K562 (cell line): Measurements from ENCODE around the gene MRPL41. TPM values are rescaled to one million over a fixed set of nuclear protein-coding genes. Genes with fewer than 3 reads are reported as not detected.
A peak's percentile ranks its signal among the peaks of the same experiment; 100 is the strongest.

ENCODE experiments used
- ATAC-seq: fragments of 200-7000 bp; cut with Tn5 transposase; 3 replicates; pipeline ENCODE4 v1.9.1; 2020; ENCODE audit warnings: moderate library complexity
- BruUV-seq: library from RNA; stranded (reverse); fragments of 400-500 nt; replicated peaks from 2 replicates; lab custom pipeline; 2021; lab: Mats Ljungman, UMichigan
- CTCF ChIA-PET: fragments of 300-600 bp; formaldehyde crosslinking; extraction: SDS; loops from one replicate; lab custom pipeline; 2021; ENCODE audit warnings: low intra/inter-chr PET ratio; lab: Yijun Ruan, JAX
- POLR2A ChIA-PET: fragments of 300-600, 350-650 bp; sonication (Branson Sonifier 250); formaldehyde crosslinking; extraction: SDS; loops from one replicate; lab custom pipeline; 2021; ENCODE audit warnings: antibody characterized with exemption, inconsistent platforms; lab: Yijun Ruan, JAX
- DNase-seq, 4 experiments: peaks; one replicate each; pipeline versions ENCODE4 v3.0.0 to v3.0.0-alpha.2; 2011 to 2018; ENCODE audit warnings: low spot score in 3 of 4, mixed read lengths in 3 of 4; ENCODE audit errors: extremely low read depth in 1 of 4
- FAIRE-seq: peaks from 2 replicates; lab custom pipeline; 2011; peaks lifted over from hg19 to GRCh38; lab: Jason Lieb, UNC
- H2AFZ ChIP-seq: 2 replicates; pipeline ENCODE4 v1.6.0; 2011; ENCODE audit warnings: low read depth, low read length, control low read depth, inconsistent platforms
- H3K27ac ChIP-seq: fragments of 200-600 bp; 3 replicates; pipeline ENCODE4 v1.8.0; 2011; ENCODE audit warnings: low read depth, mild to moderate bottlenecking, control low read depth, inconsistent platforms, low read length, moderate library complexity, mixed read lengths; ENCODE audit errors: extremely low read depth
- H3K27me3 ChIP-seq, 2 experiments: fragments of 300-600 bp in 1 of 2; 2 replicates in 1 of 2; 3 replicates in 1 of 2; pipeline versions ENCODE4 v1.6.0 to v1.8.0; 2011; ENCODE audit warnings: inconsistent platforms in 2 of 2, low read length in 2 of 2, mild to moderate bottlenecking in 1 of 2, mixed read lengths in 1 of 2, moderate library complexity in 1 of 2; ENCODE audit not compliant: control insufficient read depth in 2 of 2, insufficient read depth in 2 of 2
- H3K36me3 ChIP-seq: fragments of 300-600 bp; 3 replicates; pipeline ENCODE4 v1.8.0; 2011; ENCODE audit warnings: mild to moderate bottlenecking, low read length, inconsistent platforms; ENCODE audit not compliant: control insufficient read depth, insufficient read depth
- H3K4me1 ChIP-seq, 2 experiments: fragments of 200-600 bp in 1 of 2; replicated peaks in 1 of 2; 2 replicates in 1 of 2; 3 replicates in 1 of 2; pipeline versions ENCODE4 v1.5.1 to v1.8.0; 2011; ENCODE audit warnings: inconsistent platforms in 2 of 2, low read length in 2 of 2, mild to moderate bottlenecking in 1 of 2, mixed read lengths in 1 of 2, moderate library complexity in 1 of 2; ENCODE audit not compliant: control insufficient read depth in 2 of 2, insufficient read depth in 2 of 2
- H3K4me2 ChIP-seq: 2 replicates; pipeline ENCODE4 v1.6.1; 2011; ENCODE audit warnings: low read length, control low read depth, inconsistent platforms, mixed read lengths; ENCODE audit not compliant: insufficient read depth
- H3K4me3 ChIP-seq: fragments of 200-600 bp; sonication (generic), shearing (Covaris generic); 2 replicates; pipeline ENCODE4 v1.5.1; 2016; ENCODE audit warnings: control low read depth, inconsistent platforms
- H3K79me2 ChIP-seq: fragments of 200-600 bp; 3 replicates; pipeline ENCODE4 v1.8.0; 2011; ENCODE audit warnings: low read length, inconsistent platforms; ENCODE audit not compliant: control insufficient read depth, insufficient read depth
- H3K9ac ChIP-seq, 2 experiments: 2 replicates each; pipeline versions ENCODE4 v1.6.0 to v1.6.1; 2011; ENCODE audit warnings: low read depth in 2 of 2, low read length in 2 of 2, control low read depth in 1 of 2, inconsistent platforms in 1 of 2, mild to moderate bottlenecking in 1 of 2, mixed read lengths in 1 of 2; ENCODE audit not compliant: insufficient read depth in 1 of 2
- H3K9me1 ChIP-seq: one replicate; pipeline ENCODE4 v1.6.0; 2011; ENCODE audit warnings: inconsistent platforms, mild to moderate bottlenecking, low read length, moderate library complexity; ENCODE audit not compliant: control insufficient read depth, insufficient read depth
- H3K9me3 ChIP-seq: replicated peaks from 2 replicates; pipeline ENCODE4 v1.5.1; 2011; ENCODE audit warnings: low read depth, low read length, inconsistent platforms; ENCODE audit not compliant: control insufficient read depth, insufficient read depth
- H4K20me1 ChIP-seq: replicated peaks from 2 replicates; pipeline ENCODE4 v1.6.1; 2011; ENCODE audit warnings: low read length, inconsistent platforms, mixed read lengths; ENCODE audit not compliant: control insufficient read depth, insufficient read depth
- CBX1 ChIP-seq: sonication (generic); IDR thresholded peaks from 2 replicates; pipeline ENCODE4 v1.6.1; 2016; ENCODE audit warnings: antibody characterized with exemption, low read depth, mild to moderate bottlenecking
- ESRRB ChIP-seq: fragments of 250-450 bp; sonication (Bioruptor Pico); IDR thresholded peaks from 2 replicates; pipeline ENCODE4 v1.5.0; 2020; ENCODE audit warnings: mild to moderate bottlenecking, moderate library complexity, borderline replicate concordance
- MIER1 ChIP-seq: fragments of 450-650 bp; IDR thresholded peaks from 2 replicates; pipeline ENCODE4 v1.6.1; 2016; ENCODE audit warnings: antibody characterized with exemption, mild to moderate bottlenecking, low read depth
- NFYB ChIP-seq: IDR thresholded peaks from 2 replicates; pipeline ENCODE4 v1.6.1; 2011; ENCODE audit warnings: mild to moderate bottlenecking, moderate library complexity; ENCODE audit not compliant: insufficient read length; ENCODE audit errors: extremely low read depth
- POLR2G ChIP-seq: fragments of 200-400 bp; formaldehyde crosslinking; IDR thresholded peaks from 2 replicates; pipeline ENCODE4 v1.6.1; 2017; ENCODE audit warnings: low read depth, mild to moderate bottlenecking, antibody characterized with exemption, low read length, moderate library complexity
- RFX1 ChIP-seq: fragments of 450-650 bp; IDR thresholded peaks from 2 replicates; pipeline ENCODE4 v1.6.1; 2016; ENCODE audit warnings: mild to moderate bottlenecking, moderate library complexity
- SMAD2 ChIP-seq: fragments of 150-350 bp; IDR thresholded peaks from 2 replicates; pipeline ENCODE4 v1.6.1; 2014; ENCODE audit warnings: low read depth, mild to moderate bottlenecking, low read length
- TFAM ChIP-seq: fragments of 250-450 bp; sonication (Bioruptor Pico); conservative IDR thresholded peaks from 2 replicates; pipeline ENCODE4 v1.5.0; 2021; ENCODE audit warnings: mild to moderate bottlenecking, moderate library complexity
- ZBTB8A ChIP-seq: fragments of 450-650 bp; IDR thresholded peaks from 2 replicates; pipeline ENCODE4 v1.6.1; 2018; ENCODE audit warnings: mild to moderate bottlenecking, moderate library complexity; ENCODE audit not compliant: partially characterized antibody
- ZNF165 ChIP-seq: fragments of 250-450 bp; sonication (Bioruptor Pico); IDR thresholded peaks from 2 replicates; pipeline ENCODE4 v1.4.0; 2020; ENCODE audit warnings: borderline replicate concordance
- ZNF24 ChIP-seq: fragments of 450-650 bp; IDR thresholded peaks from 2 replicates; pipeline ENCODE4 v1.6.1; 2016
- WGBS: fragments of 100-300 bp; shearing (Covaris generic); methylation state at CpG from one replicate; pipeline ENCODE4 v1.1.6; 2016; ENCODE audit warnings: low coverage, mixed read lengths; ENCODE audit not compliant: insufficient coverage; ENCODE audit errors: missing lambda C conversion rate; 5-methylcytosine and 5-hydroxymethylcytosine counted together
- in situ Hi-C: fragments of 300-500 bp; cut with MboI; formaldehyde crosslinking; loops from 4 replicates; pipeline ENCODE4 v1.15.0; 2018; ENCODE audit warnings: inconsistent platforms, mixed read lengths
- intact Hi-C: fragments of 100-400 bp; cut with micrococcal nuclease; formaldehyde crosslinking; loops from 2 replicates; pipeline ENCODE4 v1.14.2; 2022
- polyA plus RNA-seq, 8 experiments: library from polyadenylated mRNA; depleted of rRNA in 4 of 8; stranded (reverse) in 5 of 8; unstranded in 3 of 8; fragments of >200 nt; fragmentation: Nextera tagmentation in 2 of 8; fragmentation: Illumina TruSeq in 1 of 8; extraction: Ambion mirVana in 2 of 8; extraction: Trizol in 1 of 8; gene quantifications; 2 replicates each; pipeline versions ENCODE4 v1.2.1 to v1.2.3, GENCODE V29; 2011 to 2014; ENCODE audit warnings: inconsistent platforms in 1 of 8, missing spikeins in 1 of 8
- total RNA-seq, 7 experiments: library from RNA; depleted of rRNA in 6 of 7; stranded (reverse); fragments of >200 nt in 6 of 7; fragmentation: Illumina TruSeq in 2 of 7; extraction: Trizol in 2 of 7; gene quantifications; 2 replicates each; pipeline versions ENCODE4 v1.2.1 to v1.2.3, GENCODE V29; 2011 to 2021; ENCODE audit warnings: low replicate concordance in 1 of 7
- TF ChIP-seq, protein P1 (sequence below): fragments of 250-450 bp; sonication (Bioruptor Pico); IDR thresholded peaks from 2 replicates; pipeline ENCODE4 v1.9.0; 2021; ENCODE audit warnings: mild to moderate bottlenecking, inconsistent platforms

The MRPL41 gene
- total and polyA plus RNA-seq, 9 of the 15 experiments (the other 6 are each of a cell fraction or from before 2014, with no cell fraction given) = 2.6 to 259 (median 21.6) TPM

DNA sequence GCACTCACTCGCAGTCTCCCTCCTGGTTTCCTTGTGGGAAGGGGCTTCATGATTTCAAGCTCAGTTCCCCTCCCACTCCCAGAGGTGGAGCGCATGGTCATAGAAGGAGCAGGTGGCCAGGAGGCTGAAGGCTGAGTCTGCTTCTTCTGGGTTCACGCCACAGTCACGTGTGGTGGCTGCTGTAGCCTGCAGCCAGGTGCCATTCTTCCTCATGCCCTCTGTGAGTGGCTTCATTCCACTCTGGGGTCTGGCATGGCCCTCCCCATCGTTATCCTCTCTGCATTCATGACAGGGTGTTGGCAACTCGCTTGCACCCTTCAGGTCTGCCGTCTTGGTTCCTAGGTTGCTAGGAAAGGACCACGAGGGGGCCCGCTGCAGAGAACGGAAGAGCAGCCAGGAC is 3.5 kb downstream of the MRPL41 start:
- no peaks in the 10 kb centered on the region for H3K9me3 ChIP-seq
- TF ChIP-seq NFYB = no peak
- no peaks in the 10 kb centered on the region for H3K27me3 ChIP-seq
- peaks cover 2 to 22% of the 10 kb centered on the region in 2 experiments; a peak in 4 of 5 replicates for H3K4me1 ChIP-seq
- intact Hi-C loops = loop anchor here (10.0 kb wide), 1 partner anchor 120 kb away; no protein-coding TSS in a partner anchor
- H3K4me2 ChIP-seq = no peak overlapping the region
- H3K9me1 ChIP-seq = no peaks in the 10 kb centered on the region
- H2AFZ ChIP-seq = no peak overlapping the region
- ChIA-PET POLR2A (interaction anchor here (1.0 kb wide), 1 partner anchor 13 kb away, joined by 4 read pairs; no protein-coding TSS in a partner anchor), CTCF (no interaction called here)
- no peak for DNase-seq
- BruUV-seq = no TSS peak
- FAIRE-seq = no peak
- H3K36me3 ChIP-seq = peaks cover 68% of the 10 kb centered on the region
- in situ Hi-C loops = no loop called here
- H4K20me1 ChIP-seq = peaks cover 5% of the 10 kb centered on the region; the same call in 1 of the 2 replicates
- no peak overlapping the region for H3K27ac ChIP-seq
- H3K9ac ChIP-seq = peak overlapping the region in 1 of 2 experiments; percentile 60; a peak in 1 of 4 replicates
- peaks cover 18% of the 10 kb centered on the region for H3K79me2 ChIP-seq
- no peak overlapping the region for H3K4me3 ChIP-seq
- ATAC-seq = no peak
- WGBS = 92% methylated on average over 10 of the region's 10 CpGs

DNA sequence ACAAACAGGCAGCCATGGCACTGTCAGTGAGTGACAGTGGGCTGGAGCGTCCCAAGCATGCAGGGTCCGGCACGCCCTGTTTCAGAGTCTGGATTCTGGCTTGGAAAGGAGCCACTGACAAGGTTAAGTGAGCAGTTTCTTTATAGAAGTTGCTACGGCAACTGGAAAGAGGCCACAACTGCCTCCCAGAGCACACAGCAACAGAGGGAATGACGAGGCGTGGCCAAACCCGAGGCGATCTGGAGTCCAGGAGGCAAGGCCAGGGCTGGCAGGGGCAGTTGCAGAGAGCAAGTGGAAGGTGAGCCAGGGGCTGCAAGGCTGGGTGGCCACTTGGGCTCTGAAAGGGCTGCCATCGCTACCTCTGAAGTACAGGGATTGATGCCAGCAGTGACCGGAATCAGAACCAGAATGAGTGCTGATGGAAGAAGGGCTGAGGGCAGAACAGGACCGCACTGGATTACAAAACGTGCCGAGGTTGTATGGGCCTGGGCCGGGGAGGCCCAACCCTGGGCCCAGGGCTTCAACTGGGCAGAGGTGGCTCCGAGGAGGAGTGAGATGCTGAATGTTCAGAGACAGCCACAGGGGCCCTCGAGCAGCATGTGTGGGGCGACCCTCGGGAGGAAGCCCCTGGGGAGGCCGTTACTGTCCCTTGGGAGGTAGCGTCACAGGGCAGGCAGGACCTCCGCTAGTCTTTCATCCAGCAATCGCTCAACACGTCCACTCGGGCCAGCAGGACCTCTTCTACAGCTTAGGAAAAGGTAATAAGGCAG is 4.6 kb downstream of the MRPL41 start:
- H3K27me3 ChIP-seq = no peaks in the 10 kb centered on the region
- no TSS peak for BruUV-seq
- WGBS = 92% methylated on average over 24 of the region's 24 CpGs
- H3K4me3 ChIP-seq = no peak overlapping the region
- DNase-seq (no peak), ATAC-seq (no peak), FAIRE-seq (no peak)
- no peak overlapping the region for H3K27ac ChIP-seq
- H3K9me1 ChIP-seq = no peaks in the 10 kb centered on the region
- H3K4me2 ChIP-seq = no peak overlapping the region
- ChIA-PET POLR2A (no interaction called here), CTCF (interaction anchor here (0.5 kb wide), 1 partner anchor 1270 kb away, joined by 3 read pairs; no protein-coding TSS in a partner anchor)
- H3K9ac ChIP-seq = peak overlapping the region in 1 of 2 experiments; percentile 75; a peak in 2 of 4 replicates
- peaks cover 5% of the 10 kb centered on the region; the same call in 1 of the 2 replicates for H4K20me1 ChIP-seq
- H3K4me1 ChIP-seq = peaks cover 2 to 15% of the 10 kb centered on the region in 2 experiments; a peak in 4 of 5 replicates
- in situ Hi-C loops = no loop called here
- H3K36me3 ChIP-seq = peaks cover 73% of the 10 kb centered on the region
- H2AFZ ChIP-seq = no peak overlapping the region
- intact Hi-C loops = loop anchor here (10.0 kb wide), 1 partner anchor 119 kb away; no protein-coding TSS in a partner anchor
- TF ChIP-seq, protein P1, sequence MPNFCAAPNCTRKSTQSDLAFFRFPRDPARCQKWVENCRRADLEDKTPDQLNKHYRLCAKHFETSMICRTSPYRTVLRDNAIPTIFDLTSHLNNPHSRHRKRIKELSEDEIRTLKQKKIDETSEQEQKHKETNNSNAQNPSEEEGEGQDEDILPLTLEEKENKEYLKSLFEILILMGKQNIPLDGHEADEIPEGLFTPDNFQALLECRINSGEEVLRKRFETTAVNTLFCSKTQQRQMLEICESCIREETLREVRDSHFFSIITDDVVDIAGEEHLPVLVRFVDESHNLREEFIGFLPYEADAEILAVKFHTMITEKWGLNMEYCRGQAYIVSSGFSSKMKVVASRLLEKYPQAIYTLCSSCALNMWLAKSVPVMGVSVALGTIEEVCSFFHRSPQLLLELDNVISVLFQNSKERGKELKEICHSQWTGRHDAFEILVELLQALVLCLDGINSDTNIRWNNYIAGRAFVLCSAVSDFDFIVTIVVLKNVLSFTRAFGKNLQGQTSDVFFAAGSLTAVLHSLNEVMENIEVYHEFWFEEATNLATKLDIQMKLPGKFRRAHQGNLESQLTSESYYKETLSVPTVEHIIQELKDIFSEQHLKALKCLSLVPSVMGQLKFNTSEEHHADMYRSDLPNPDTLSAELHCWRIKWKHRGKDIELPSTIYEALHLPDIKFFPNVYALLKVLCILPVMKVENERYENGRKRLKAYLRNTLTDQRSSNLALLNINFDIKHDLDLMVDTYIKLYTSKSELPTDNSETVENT (CRISPR knock-in tag) = no peak
- TF ChIP-seq ZNF24 (no peak), ZNF165 (no peak), CBX1 (no peak), SMAD2 (no peak), POLR2G (0 out of 2 replicates have a peak, but pooled peaks have one; percentile 32), ZBTB8A (no peak), ESRRB (CRISPR knock-in tag) (no peak), MIER1 (no peak), TFAM (CRISPR knock-in tag) (no peak), RFX1 (peak; percentile 63; the same call in 1 of the 2 replicates)
- H3K9me3 ChIP-seq = no peaks in the 10 kb centered on the region
- H3K79me2 ChIP-seq = peaks cover 18% of the 10 kb centered on the region
